Measurements from ENCODE around the gene OSMR. TPM values are rescaled to one million over a fixed set of nuclear protein-coding genes. Genes with fewer than 3 reads are reported as not detected.

Gene OSMR
- total and polyA plus RNA-seq, 2 experiments from 2014 or later, result 37.3 to 52.5 TPM

GRCh38 chr5:38837416-38837815, 8.4 kb upstream of the OSMR start:
- Histone ChIP-seq H3K27me3 (replicated peaks; ENCODE audit: insufficient read depth) (no peaks in the 10 kb centered on the region), H3K27ac (no peak overlapping the region), H3K4me2 (ENCODE audit: unreplicated experiment) (no peak overlapping the region), H2AFZ (no peak overlapping the region), H3K79me2 (ENCODE audit: insufficient read depth) (peaks cover 98% of the 10 kb centered on the region), H4K20me1 (ENCODE audit: insufficient read depth) (no peaks in the 10 kb centered on the region), H3K4me3 (no peak overlapping the region), H3K4me1 (ENCODE audit: insufficient read depth) (peaks cover 24% of the 10 kb centered on the region), H3K9ac (no peak overlapping the region), H3F3A (ENCODE audit: insufficient read depth) (peaks cover 20% of the 10 kb centered on the region; the same call in 1 of the 2 replicates), H3K36me3 (ENCODE audit: low read depth) (peaks cover 8% of the 10 kb centered on the region), H3K9me3 (ENCODE audit: low read depth) (no peaks in the 10 kb centered on the region), H3K9me2 (ENCODE audit: insufficient read depth) (no peaks in the 10 kb centered on the region)
- WGBS, 2 experiments (ENCODE audit: low coverage in 1 of 2, low lambda C conversion rate in 2 of 2, missing lambda C conversion rate in 2 of 2), result 93 to 100% methylated on average over 2 of the region's 2 CpGs
- in situ Hi-C loops (cut with MboI), result no loop called here
- peak; percentile 28 for DNase-seq
- TF ChIP-seq EZH2phosphoT487 (IDR thresholded peaks at IDR 0.05; ENCODE audit: insufficient read depth, low read depth) (no peak), EZH2 (IDR thresholded peaks at IDR 0.05; ENCODE audit: insufficient read depth, poor library complexity, severe bottlenecking) (no peak)

DNA sequence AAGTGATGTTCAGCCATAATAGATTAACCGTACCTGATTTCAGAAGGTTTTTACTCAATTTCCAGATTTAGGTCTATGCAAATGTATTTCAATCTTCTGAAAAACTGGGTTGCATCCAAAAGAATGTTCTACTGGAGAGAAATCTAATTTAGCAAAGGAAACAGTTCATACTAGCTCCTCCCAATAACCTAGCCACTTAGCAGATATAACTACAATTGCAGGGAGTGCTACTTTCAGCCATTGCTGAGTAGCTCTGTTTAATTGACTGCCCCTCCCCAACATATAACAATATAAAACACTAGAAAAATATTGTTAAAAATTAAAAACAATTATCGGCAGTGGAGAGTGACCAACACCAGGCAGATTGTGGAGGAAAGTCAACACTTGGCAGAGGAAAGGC, 7.9 kb upstream of the OSMR start:
- H3K9me3 ChIP-seq (ENCODE audit: low read depth), result no peaks in the 10 kb centered on the region
- H3K27me3 ChIP-seq (replicated peaks; ENCODE audit: insufficient read depth), result no peaks in the 10 kb centered on the region
- no peaks in the 10 kb centered on the region for H4K20me1 ChIP-seq (ENCODE audit: insufficient read depth)
- H3K4me2 ChIP-seq (ENCODE audit: unreplicated experiment), result no peak overlapping the region
- WGBS, 2 experiments (ENCODE audit: low coverage in 1 of 2, low lambda C conversion rate in 2 of 2, missing lambda C conversion rate in 2 of 2), result 71 to 72% methylated on average over 2 of the region's 2 CpGs
- H3F3A ChIP-seq (ENCODE audit: insufficient read depth), result peaks cover 20% of the 10 kb centered on the region; the same call in 1 of the 2 replicates
- no peak overlapping the region for H3K9ac ChIP-seq
- peaks cover 98% of the 10 kb centered on the region for H3K79me2 ChIP-seq (ENCODE audit: insufficient read depth)
- H3K27ac ChIP-seq, result no peak overlapping the region
- no peak overlapping the region for H3K4me3 ChIP-seq
- DNase-seq, result no peak
- H2AFZ ChIP-seq, result no peak overlapping the region
- TF ChIP-seq EZH2 (IDR thresholded peaks at IDR 0.05; ENCODE audit: insufficient read depth, poor library complexity, severe bottlenecking) (no peak), EZH2phosphoT487 (IDR thresholded peaks at IDR 0.05; ENCODE audit: insufficient read depth, low read depth) (no peak)
- peaks cover 24% of the 10 kb centered on the region for H3K4me1 ChIP-seq (ENCODE audit: insufficient read depth)
- no peaks in the 10 kb centered on the region for H3K9me2 ChIP-seq (ENCODE audit: insufficient read depth)
- in situ Hi-C loops (cut with MboI), result no loop called here
- H3K36me3 ChIP-seq (ENCODE audit: low read depth), result peaks cover 8% of the 10 kb centered on the region

DNA sequence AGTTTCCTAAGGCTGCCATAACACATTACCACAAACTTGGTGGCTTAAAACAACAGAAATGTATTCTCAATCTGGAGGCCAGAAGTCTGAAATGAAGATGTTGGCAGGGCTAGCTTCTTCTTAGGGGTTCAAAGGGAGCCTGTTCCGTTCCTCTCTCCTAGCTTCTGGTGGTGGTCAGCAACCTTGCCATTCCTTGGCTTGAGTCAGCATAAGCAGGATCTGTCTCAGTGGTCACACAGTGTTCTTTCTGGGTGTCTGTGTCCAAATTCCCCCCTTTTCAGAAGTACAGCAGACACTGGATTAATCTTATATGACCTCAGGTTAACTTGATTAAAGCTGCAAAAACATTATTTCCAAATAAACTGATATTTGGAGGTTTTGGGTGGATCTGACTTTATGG, 2.1 kb upstream of the OSMR start:
- in situ Hi-C loops (cut with MboI), result no loop called here
- H3K36me3 ChIP-seq (ENCODE audit: low read depth), result no peaks in the 10 kb centered on the region; the same call in 1 of the 2 replicates
- H2AFZ ChIP-seq, result no peak overlapping the region
- WGBS, 2 experiments (ENCODE audit: low coverage in 1 of 2, low lambda C conversion rate in 2 of 2, missing lambda C conversion rate in 2 of 2), result 59 to 67% methylated on average over 1 of the region's 1 CpG
- 0 out of 2 replicates have a peak overlapping the region, but pooled peaks have one; percentile 98 for H3K9ac ChIP-seq
- peaks cover 95% of the 10 kb centered on the region for H3K79me2 ChIP-seq (ENCODE audit: insufficient read depth)
- H4K20me1 ChIP-seq (ENCODE audit: insufficient read depth), result no peaks in the 10 kb centered on the region
- no peak for TF ChIP-seq EZH2phosphoT487 (IDR thresholded peaks at IDR 0.05; ENCODE audit: insufficient read depth, low read depth)
- no peak for TF ChIP-seq EZH2 (IDR thresholded peaks at IDR 0.05; ENCODE audit: insufficient read depth, poor library complexity, severe bottlenecking)
- DNase-seq, result no peak
- no peaks in the 10 kb centered on the region for H3K9me2 ChIP-seq (ENCODE audit: insufficient read depth)
- 0 out of 2 replicates have a peak, but pooled peaks cover under 1% of the 10 kb centered on the region for H3F3A ChIP-seq (ENCODE audit: insufficient read depth)
- H3K4me1 ChIP-seq (ENCODE audit: insufficient read depth), result peaks cover 25% of the 10 kb centered on the region; the same call in 1 of the 2 replicates
- H3K27me3 ChIP-seq (replicated peaks; ENCODE audit: insufficient read depth), result no peaks in the 10 kb centered on the region
- no peaks in the 10 kb centered on the region for H3K9me3 ChIP-seq (ENCODE audit: low read depth)
- H3K4me3 ChIP-seq, result peak overlapping the region; percentile 90
- H3K4me2 ChIP-seq (ENCODE audit: unreplicated experiment), result peak overlapping the region; percentile 98
- H3K27ac ChIP-seq, result no peak overlapping the region

DNA sequence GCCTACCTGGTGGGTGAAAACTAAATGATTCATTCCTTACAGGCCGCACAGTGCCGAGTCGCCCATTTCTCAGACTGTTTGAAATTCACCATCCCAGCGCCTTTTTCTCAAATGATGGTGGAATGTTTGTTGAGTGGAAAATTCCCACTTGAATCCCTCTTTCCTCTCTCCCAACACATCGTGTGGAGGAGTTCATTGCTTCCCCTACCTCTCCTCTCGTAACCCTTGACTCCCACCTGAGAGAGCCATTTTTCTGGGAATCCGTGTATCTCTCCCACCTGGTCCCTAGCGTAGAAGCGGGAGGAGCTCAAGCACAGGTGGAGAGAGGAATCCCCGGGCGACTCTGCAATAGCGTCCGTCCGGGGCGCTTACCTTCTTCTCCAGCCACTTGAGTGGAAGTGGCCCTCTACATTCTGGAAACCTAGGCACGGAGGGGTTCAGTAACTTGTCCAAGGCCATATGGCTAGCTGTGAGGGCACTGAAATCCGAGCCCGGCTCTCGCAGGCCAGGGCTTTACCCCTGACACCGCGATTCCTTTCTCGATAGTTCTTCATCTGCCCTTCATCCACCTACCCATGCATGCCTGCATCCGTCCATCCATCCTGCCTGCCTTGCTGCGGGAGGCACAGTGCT, 683 bp downstream of the OSMR start:
- in situ Hi-C loops (cut with MboI), result no loop called here
- 1 to 2% methylated on average over 24 of the region's 24 CpGs for WGBS, 2 experiments (ENCODE audit: low coverage in 1 of 2, low lambda C conversion rate in 2 of 2, missing lambda C conversion rate in 2 of 2)
- no peak for TF ChIP-seq EZH2phosphoT487 (IDR thresholded peaks at IDR 0.05; ENCODE audit: insufficient read depth, low read depth)
- no peak for TF ChIP-seq EZH2 (IDR thresholded peaks at IDR 0.05; ENCODE audit: insufficient read depth, poor library complexity, severe bottlenecking)

More for the DNA sequence above, 683 bp downstream of the OSMR start:
- Histone ChIP-seq H3K4me1 (ENCODE audit: insufficient read depth) (peaks cover 40% of the 10 kb centered on the region), H3K9me3 (ENCODE audit: low read depth) (no peaks in the 10 kb centered on the region), H3K4me3 (peak overlapping the region; percentile 90), H2AFZ (0 out of 2 replicates have a peak overlapping the region, but pooled peaks have one; percentile 18), H3K79me2 (ENCODE audit: insufficient read depth) (peaks cover 95% of the 10 kb centered on the region), H4K20me1 (ENCODE audit: insufficient read depth) (no peaks in the 10 kb centered on the region; the same call in 1 of the 2 replicates), H3K27ac (peak overlapping the region; percentile 97), H3K9me2 (ENCODE audit: insufficient read depth) (no peaks in the 10 kb centered on the region), H3F3A (ENCODE audit: insufficient read depth) (no peaks in the 10 kb centered on the region), H3K36me3 (ENCODE audit: low read depth) (peaks cover 5% of the 10 kb centered on the region; the same call in 1 of the 2 replicates), H3K27me3 (replicated peaks; ENCODE audit: insufficient read depth) (no peaks in the 10 kb centered on the region), H3K9ac (peak overlapping the region; percentile 98), H3K4me2 (ENCODE audit: unreplicated experiment) (peak overlapping the region; percentile 99)
- peak; percentile 44 for DNase-seq

Data from GM23248 (cell line).